ENCODE data around the gene RAB7A. TPM values are rescaled to one million over a fixed set of nuclear protein-coding genes. Genes with fewer than 3 reads are reported as not detected.

The RAB7A gene
- total and polyA plus RNA-seq, 2 of the 8 experiments (the other 6 are each of a cell fraction or from before 2014, with no cell fraction given): 179 to 195 TPM

GRCh38 chr3:128841926-128842920 is 116.2 kb downstream of the RAB7A start (continued):
- no peak for TF ChIP-seq JUND (IDR thresholded peaks at IDR 0.05; ENCODE audit: low read length)

All from H1 (cell line).